HFF-Myc (cell line): ENCODE results near the gene LYRM4.

Experiments
- DNase-seq: peaks from one replicate; pipeline ENCODE4 v3.0.0-alpha.2; 2011; ENCODE audit warnings: low read depth; ENCODE audit errors: extremely low read depth
- H3K4me3 ChIP-seq: replicated peaks from 2 replicates; pipeline ENCODE4 v1.5.1; 2011; ENCODE audit warnings: low read depth, mild to moderate bottlenecking, control low read depth, low read length
- CTCF ChIP-seq: IDR thresholded peaks from 2 replicates; pipeline ENCODE4 v1.5.1; 2012; ENCODE audit warnings: mild to moderate bottlenecking, low read depth, low read length, control low read depth; ENCODE audit errors: missing control alignments

The LYRM4 gene

DNA sequence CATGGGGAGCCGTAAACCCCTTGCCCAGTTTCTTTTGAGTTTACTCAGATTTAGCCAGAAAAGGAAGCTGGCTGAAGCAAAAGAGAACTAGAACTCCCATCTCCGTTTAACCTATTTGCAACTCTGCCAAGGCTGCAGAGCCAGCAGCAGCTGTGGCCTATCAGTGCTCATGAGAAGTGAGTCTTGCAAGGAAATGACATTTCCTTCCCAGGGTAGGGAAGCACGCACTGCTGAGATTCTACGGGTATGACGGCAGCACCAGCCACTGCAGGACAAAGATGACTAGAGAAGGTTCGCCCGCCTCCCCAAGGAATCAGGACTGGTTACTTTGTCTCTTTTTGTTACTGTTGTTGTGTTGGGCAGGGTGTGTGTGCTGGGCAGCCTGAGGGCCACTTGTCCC is 128.0 kb downstream of the LYRM4 start:
- no peak for TF ChIP-seq CTCF
- DNase-seq, result no peak
- no peak overlapping the region for H3K4me3 ChIP-seq

GRCh38 chr6:5130135-5130866 is 130.4 kb downstream of the LYRM4 start:
- no peak overlapping the region for H3K4me3 ChIP-seq
- no peak for TF ChIP-seq CTCF
- no peak for DNase-seq

- no peak for TF ChIP-seq CTCF
- DNase-seq, result no peak
- no peak overlapping the region for H3K4me3 ChIP-seq
Measured at GRCh38 chr6:5128351-5128750, 132.4 kb downstream of the LYRM4 start.

GRCh38 chr6:5127106-5127687 is 133.6 kb downstream of the LYRM4 start:
- TF ChIP-seq CTCF, result no peak
- H3K4me3 ChIP-seq, result no peak overlapping the region
- DNase-seq, result no peak

GRCh38 chr6:5126214-5126613 is 134.5 kb downstream of the LYRM4 start:
- H3K4me3 ChIP-seq, result no peak overlapping the region
- no peak for TF ChIP-seq CTCF
- no peak for DNase-seq

GRCh38 chr6:5125152-5126006 is 135.4 kb downstream of the LYRM4 start:
- no peak overlapping the region for H3K4me3 ChIP-seq
- no peak for TF ChIP-seq CTCF
- peak; percentile 20 for DNase-seq
